Chondrocyte (in vitro differentiated cells): ENCODE measurements around the gene TNPO3. TPM values are rescaled to one million over a fixed set of nuclear protein-coding genes. Genes with fewer than 3 reads are reported as not detected.

Experiments
- DNase-seq: peaks from one replicate; pipeline ENCODE4 v3.0.0; 2021; ENCODE audit warnings: mixed read lengths, low spot score
- H3K27ac Mint-ChIP-seq: one replicate; pipeline ENCODE4 v1.8.0; 2021; ENCODE audit warnings: mild to moderate bottlenecking, moderate library complexity, mixed read lengths; ENCODE audit not compliant: unreplicated experiment
- H3K27me3 Mint-ChIP-seq: 2 replicates; pipeline ENCODE4 v1.8.0; 2021; ENCODE audit warnings: low read depth, mixed read lengths
- H3K36me3 Mint-ChIP-seq: 2 replicates; pipeline ENCODE4 v1.8.0; 2021; ENCODE audit warnings: low read depth, mixed read lengths
- H3K4me1 Mint-ChIP-seq: 2 replicates; pipeline ENCODE4 v1.8.0; 2021; ENCODE audit warnings: low read depth, mild to moderate bottlenecking, mixed read lengths
- H3K4me3 Mint-ChIP-seq: one replicate; pipeline ENCODE4 v1.8.0; 2021; ENCODE audit warnings: mild to moderate bottlenecking, moderate library complexity, mixed read lengths; ENCODE audit not compliant: unreplicated experiment
- H3K9me3 Mint-ChIP-seq: 2 replicates; pipeline ENCODE4 v1.8.0; 2021; ENCODE audit warnings: low read depth, mixed read lengths
- total RNA-seq: library from RNA; stranded (reverse); gene quantifications from 3 replicates; pipeline ENCODE4 v1.2.1, GENCODE V29; 2021
- TF ChIP-seq, protein P1 (sequence below): fragments of 200-600 bp; sonication (generic); IDR thresholded peaks from 2 replicates; pipeline ENCODE4 v1.5.0; 2021; ENCODE audit warnings: antibody characterized with exemption, mild to moderate bottlenecking, moderate library complexity

The TNPO3 gene
- total RNA-seq, 1 donor from 2014 or later = 44.0 TPM

DNA sequence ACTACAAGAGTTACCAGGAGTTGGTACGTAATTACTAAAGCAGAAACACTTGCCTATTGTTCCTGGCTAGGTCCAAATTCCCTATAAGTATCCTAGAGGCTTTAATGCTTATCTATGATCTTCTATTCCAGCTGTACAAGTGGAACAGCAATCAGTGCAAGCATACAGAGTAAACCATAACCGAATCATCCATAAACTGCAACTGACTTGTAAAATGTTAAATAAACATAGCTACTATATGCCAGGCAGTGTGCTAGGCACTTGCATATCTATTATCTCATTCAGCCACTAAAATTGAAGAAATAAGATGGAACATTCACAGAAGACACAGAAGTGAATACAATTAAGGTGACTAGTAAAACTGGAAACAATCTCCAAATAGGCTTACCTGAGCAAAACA, 61.5 kb downstream of the TNPO3 start:
- TF ChIP-seq, protein P1, sequence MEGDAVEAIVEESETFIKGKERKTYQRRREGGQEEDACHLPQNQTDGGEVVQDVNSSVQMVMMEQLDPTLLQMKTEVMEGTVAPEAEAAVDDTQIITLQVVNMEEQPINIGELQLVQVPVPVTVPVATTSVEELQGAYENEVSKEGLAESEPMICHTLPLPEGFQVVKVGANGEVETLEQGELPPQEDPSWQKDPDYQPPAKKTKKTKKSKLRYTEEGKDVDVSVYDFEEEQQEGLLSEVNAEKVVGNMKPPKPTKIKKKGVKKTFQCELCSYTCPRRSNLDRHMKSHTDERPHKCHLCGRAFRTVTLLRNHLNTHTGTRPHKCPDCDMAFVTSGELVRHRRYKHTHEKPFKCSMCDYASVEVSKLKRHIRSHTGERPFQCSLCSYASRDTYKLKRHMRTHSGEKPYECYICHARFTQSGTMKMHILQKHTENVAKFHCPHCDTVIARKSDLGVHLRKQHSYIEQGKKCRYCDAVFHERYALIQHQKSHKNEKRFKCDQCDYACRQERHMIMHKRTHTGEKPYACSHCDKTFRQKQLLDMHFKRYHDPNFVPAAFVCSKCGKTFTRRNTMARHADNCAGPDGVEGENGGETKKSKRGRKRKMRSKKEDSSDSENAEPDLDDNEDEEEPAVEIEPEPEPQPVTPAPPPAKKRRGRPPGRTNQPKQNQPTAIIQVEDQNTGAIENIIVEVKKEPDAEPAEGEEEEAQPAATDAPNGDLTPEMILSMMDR = no peak
- Mint-ChIP-seq H3K9me3 (no peaks in the 10 kb centered on the region), H3K27ac (no peak overlapping the region), H3K4me1 (no peaks in the 10 kb centered on the region), H3K27me3 (no peaks in the 10 kb centered on the region), H3K4me3 (no peak overlapping the region), H3K36me3 (peaks cover 18% of the 10 kb centered on the region)
- no peak for DNase-seq

DNA sequence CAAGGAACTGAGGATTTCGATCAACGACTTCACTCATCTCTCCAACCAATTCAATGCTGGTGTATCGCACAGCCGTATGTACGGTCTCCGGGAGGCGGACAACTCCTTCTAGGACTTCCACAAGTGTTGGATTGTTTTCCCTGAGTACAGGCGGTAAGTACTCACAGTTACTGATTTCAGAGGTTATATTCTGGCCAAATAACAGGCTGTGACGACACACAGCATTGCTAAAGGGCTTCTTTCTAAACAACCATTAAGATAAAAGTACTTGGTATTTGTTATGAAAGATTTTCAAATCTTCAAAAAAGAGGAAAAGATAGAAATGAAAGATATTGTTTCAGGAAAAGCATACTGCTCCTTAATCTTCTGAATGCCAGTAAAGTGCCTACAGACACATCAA, 65.0 kb downstream of the TNPO3 start:
- Mint-ChIP-seq H3K27ac (no peak overlapping the region), H3K9me3 (no peaks in the 10 kb centered on the region), H3K4me3 (no peak overlapping the region), H3K4me1 (no peaks in the 10 kb centered on the region), H3K36me3 (peaks cover 24% of the 10 kb centered on the region), H3K27me3 (no peaks in the 10 kb centered on the region)
- TF ChIP-seq, protein P1 = no peak
- DNase-seq = no peak

DNA sequence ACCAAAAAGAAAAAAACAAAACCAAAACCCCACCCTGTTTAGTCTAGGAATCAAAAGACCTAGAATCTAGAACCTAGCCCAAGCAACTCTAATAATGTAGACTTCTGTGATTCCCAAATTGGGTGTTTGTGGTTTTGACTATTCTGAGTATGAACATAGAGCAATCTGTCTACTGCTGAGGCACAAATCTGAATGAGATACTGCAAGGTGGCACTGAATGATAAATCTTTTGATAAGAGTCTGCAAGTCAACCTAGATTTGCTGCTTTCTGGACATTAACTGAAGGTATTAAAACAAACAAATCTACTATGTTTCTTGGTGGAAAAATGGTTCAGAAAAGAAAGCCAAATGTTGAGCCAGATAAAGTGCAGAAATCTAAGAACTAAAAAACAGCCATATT, 66.5 kb downstream of the TNPO3 start:
- Mint-ChIP-seq H3K4me1 (no peaks in the 10 kb centered on the region), H3K27me3 (no peaks in the 10 kb centered on the region), H3K36me3 (peaks cover 22% of the 10 kb centered on the region), H3K27ac (no peak overlapping the region), H3K9me3 (no peaks in the 10 kb centered on the region), H3K4me3 (no peak overlapping the region)
- no peak for DNase-seq
- TF ChIP-seq, protein P1 = no peak

DNA sequence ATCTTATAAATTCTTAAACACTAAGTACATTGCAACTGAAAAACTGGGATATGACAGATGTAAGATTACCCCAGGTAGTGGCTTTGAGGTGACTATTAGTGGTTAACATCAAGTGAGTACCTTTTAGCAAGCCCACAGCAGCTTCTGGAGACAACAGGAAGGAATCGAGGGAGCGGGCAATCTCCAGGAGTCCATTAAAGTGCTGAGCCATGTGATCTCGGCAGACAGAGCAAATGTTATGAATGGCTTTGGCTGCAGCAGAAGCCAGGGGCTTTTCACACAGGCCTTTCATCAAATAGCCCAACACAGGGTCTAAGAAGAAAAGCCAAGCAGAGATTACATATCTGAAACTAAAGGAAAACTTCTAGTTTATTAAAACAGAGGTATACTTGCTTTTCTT, 68.3 kb downstream of the TNPO3 start:
- H3K27me3 Mint-ChIP-seq = no peaks in the 10 kb centered on the region
- H3K4me3 Mint-ChIP-seq = no peak overlapping the region
- H3K36me3 Mint-ChIP-seq = peaks cover 32% of the 10 kb centered on the region
- no peaks in the 10 kb centered on the region for H3K9me3 Mint-ChIP-seq
- H3K27ac Mint-ChIP-seq = no peak overlapping the region
- no peaks in the 10 kb centered on the region for H3K4me1 Mint-ChIP-seq
- TF ChIP-seq, protein P1 = no peak
- DNase-seq = no peak

DNA sequence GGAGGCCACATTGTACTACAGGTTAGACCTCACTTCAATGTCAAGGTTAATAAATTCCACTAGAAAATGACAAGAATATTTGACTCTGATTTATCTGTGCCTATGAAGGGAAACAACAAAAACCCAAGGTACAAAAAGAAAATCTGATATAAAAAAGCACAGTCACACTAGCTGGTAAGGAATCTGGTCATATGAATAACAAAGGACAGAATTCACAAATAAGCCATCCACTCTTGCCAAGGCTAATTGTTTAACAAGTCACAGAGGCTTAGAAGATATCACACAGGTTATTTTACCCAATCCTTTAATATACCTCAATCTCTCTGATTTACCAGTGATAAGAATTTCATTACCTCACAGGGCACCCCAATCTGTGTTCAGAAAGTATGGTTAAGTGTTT, 69.3 kb downstream of the TNPO3 start:
- Mint-ChIP-seq H3K27me3 (no peaks in the 10 kb centered on the region), H3K4me1 (no peaks in the 10 kb centered on the region), H3K9me3 (no peaks in the 10 kb centered on the region), H3K36me3 (peaks cover 35% of the 10 kb centered on the region), H3K4me3 (no peak overlapping the region), H3K27ac (no peak overlapping the region)
- TF ChIP-seq, protein P1 = no peak
- no peak for DNase-seq
